Natural killer cell (primary cell): ENCODE measurements around the gene KLHL15. TPM values are rescaled to one million over a fixed set of nuclear protein-coding genes. Genes with fewer than 3 reads are reported as not detected.

ENCODE experiments used
- ATAC-seq, 3 donors: fragments of 150-1000 bp in 2 of 3; fragments of 200-7000 bp in 1 of 3; cut with Tn5 transposase; 1 replicate in 1 of 3; 2 replicates in 2 of 3; pipeline ENCODE4 v1.10.0; 2021; ENCODE audit warnings: mild to moderate bottlenecking in 2 of 3, moderate library complexity in 2 of 3
- DNase-seq, 2 donors: peaks; one replicate each; pipeline versions ENCODE4 v3.0.0 to v3.0.0-alpha.2; 2013 to 2021; ENCODE audit warnings: mixed read lengths in 1 of 2
- H3K27ac ChIP-seq: one replicate; pipeline ENCODE4 v1.5.1; 2013; ENCODE audit warnings: mild to moderate bottlenecking, low read length
- H3K27me3 ChIP-seq: one replicate; pipeline ENCODE4 v1.6.1; 2013; ENCODE audit warnings: low read length; ENCODE audit not compliant: control insufficient read depth, insufficient read depth
- H3K36me3 ChIP-seq: one replicate; pipeline ENCODE4 v1.6.1; 2013; ENCODE audit warnings: low read length; ENCODE audit not compliant: control insufficient read depth, insufficient read depth
- H3K4me1 ChIP-seq: one replicate; pipeline ENCODE4 v1.6.1; 2013; ENCODE audit warnings: low read length; ENCODE audit not compliant: control insufficient read depth, insufficient read depth
- H3K4me3 ChIP-seq: one replicate; pipeline ENCODE4 v1.5.1; 2013; ENCODE audit warnings: low read length
- H3K9me3 ChIP-seq: one replicate; pipeline ENCODE4 v1.6.1; 2013; ENCODE audit warnings: low read length; ENCODE audit not compliant: control insufficient read depth, insufficient read depth
- H3K27ac Mint-ChIP-seq, 2 donors: one replicate each; pipeline ENCODE4 v1.8.0; 2022; ENCODE audit warnings: mild to moderate bottlenecking in 2 of 2, mixed read lengths in 2 of 2, moderate library complexity in 1 of 2
- H3K27me3 Mint-ChIP-seq, 2 donors: one replicate each; pipeline ENCODE4 v1.8.0; 2022; ENCODE audit warnings: low read depth in 2 of 2, mixed read lengths in 2 of 2
- H3K36me3 Mint-ChIP-seq: one replicate; pipeline ENCODE4 v1.8.0; 2022; ENCODE audit warnings: mixed read lengths
- H3K4me1 Mint-ChIP-seq, 2 donors: one replicate each; pipeline ENCODE4 v1.8.0; 2022; ENCODE audit warnings: mixed read lengths in 2 of 2
- H3K4me3 Mint-ChIP-seq: one replicate; pipeline ENCODE4 v1.8.0; 2022; ENCODE audit warnings: mild to moderate bottlenecking, moderate library complexity, mixed read lengths
- H3K9me3 Mint-ChIP-seq, 2 donors: one replicate each; pipeline ENCODE4 v1.8.0; 2022; ENCODE audit warnings: mixed read lengths in 2 of 2
- CTCF ChIP-seq: fragments of 200-600 bp; IDR thresholded peaks from one replicate; pipeline ENCODE4 v1.8.0; 2022; ENCODE audit warnings: antibody characterized with exemption
- WGBS: methylation state at CpG from one replicate; pipeline ENCODE4 v1.1.7; 2013; ENCODE audit warnings: missing lambda C conversion rate; ENCODE audit not compliant: insufficient coverage; 5-methylcytosine and 5-hydroxymethylcytosine counted together
- intact Hi-C: fragments of 100-400 bp; cut with micrococcal nuclease; formaldehyde crosslinking; loops from one replicate; pipeline ENCODE4 v1.14.2; 2022
- total RNA-seq, 4 donors: library from RNA; stranded (reverse); fragments of 120-200 nt in 1 of 4; gene quantifications; one replicate each; pipeline versions ENCODE4 v1.2.3 to v1.2.4, GENCODE V29; 2013 to 2022

KLHL15 gene
- total RNA-seq, 3 donors from 2014 or later (not counting 1 experiment from before 2014, with no cell fraction given), result 17.5 to 29.2 (median 18.6) TPM

GRCh38 chrX:24002167-24002566 lies 24.8 kb downstream of the KLHL15 start:
- peaks cover 0 to 5% of the 10 kb centered on the region in 2 donors for H3K4me1 Mint-ChIP-seq
- Histone ChIP-seq H3K27ac (no peak overlapping the region), H3K4me3 (no peak overlapping the region), H3K36me3 (peaks cover 8% of the 10 kb centered on the region), H3K4me1 (no peaks in the 10 kb centered on the region), H3K9me3 (no peaks in the 10 kb centered on the region), H3K27me3 (no peaks in the 10 kb centered on the region)
- H3K27ac Mint-ChIP-seq, result no peak overlapping the region
- H3K4me3 Mint-ChIP-seq, result no peak overlapping the region
- ATAC-seq (no peak), DNase-seq (no peak)
- no CpG with 5 or more reads among the region's 1 CpG for WGBS
- no peaks in the 10 kb centered on the region for H3K9me3 Mint-ChIP-seq
- intact Hi-C loops, result no loop called here
- TF ChIP-seq CTCF, result no peak
- H3K36me3 Mint-ChIP-seq, result no peaks in the 10 kb centered on the region
- no peaks in the 10 kb centered on the region for H3K27me3 Mint-ChIP-seq

- Histone ChIP-seq H3K4me3 (no peak overlapping the region), H3K4me1 (no peaks in the 10 kb centered on the region), H3K9me3 (no peaks in the 10 kb centered on the region), H3K36me3 (no peaks in the 10 kb centered on the region), H3K27me3 (no peaks in the 10 kb centered on the region), H3K27ac (no peak overlapping the region)
- ATAC-seq (no peak), DNase-seq (no peak)
- Mint-ChIP-seq H3K27me3 (no peaks in the 10 kb centered on the region), H3K4me3 (no peak overlapping the region), H3K4me1 (no peaks in the 10 kb centered on the region), H3K27ac (no peak overlapping the region), H3K36me3 (no peaks in the 10 kb centered on the region), H3K9me3 (no peaks in the 10 kb centered on the region)
- no CpG with 5 or more reads among the region's 5 CpGs for WGBS
- intact Hi-C loops, result no loop called here
- TF ChIP-seq CTCF, result no peak
These were observed 27.3 kb downstream of the KLHL15 start for GRCh38 chrX:23999671-24000070.

GRCh38 chrX:23993012-23993633 lies 33.9 kb downstream of the KLHL15 start:
- Mint-ChIP-seq H3K4me1 (peaks cover 0 to 12% of the 10 kb centered on the region in 2 donors), H3K27me3 (no peaks in the 10 kb centered on the region), H3K27ac (no peak overlapping the region), H3K4me3 (no peak overlapping the region), H3K9me3 (no peaks in the 10 kb centered on the region), H3K36me3 (no peaks in the 10 kb centered on the region)
- no peaks in the 10 kb centered on the region for H3K27me3 ChIP-seq
- peaks cover 6% of the 10 kb centered on the region for H3K36me3 ChIP-seq
- H3K27ac ChIP-seq, result no peak overlapping the region
- no peaks in the 10 kb centered on the region for H3K4me1 ChIP-seq
- no peaks in the 10 kb centered on the region for H3K9me3 ChIP-seq
- DNase-seq (no peak), ATAC-seq (peak in 1 of 3 donors; percentile 26)
- intact Hi-C loops, result no loop called here
- H3K4me3 ChIP-seq, result no peak overlapping the region
- WGBS, result 100% methylated on average over 1 of the region's 3 CpGs
- no peak for TF ChIP-seq CTCF

DNA sequence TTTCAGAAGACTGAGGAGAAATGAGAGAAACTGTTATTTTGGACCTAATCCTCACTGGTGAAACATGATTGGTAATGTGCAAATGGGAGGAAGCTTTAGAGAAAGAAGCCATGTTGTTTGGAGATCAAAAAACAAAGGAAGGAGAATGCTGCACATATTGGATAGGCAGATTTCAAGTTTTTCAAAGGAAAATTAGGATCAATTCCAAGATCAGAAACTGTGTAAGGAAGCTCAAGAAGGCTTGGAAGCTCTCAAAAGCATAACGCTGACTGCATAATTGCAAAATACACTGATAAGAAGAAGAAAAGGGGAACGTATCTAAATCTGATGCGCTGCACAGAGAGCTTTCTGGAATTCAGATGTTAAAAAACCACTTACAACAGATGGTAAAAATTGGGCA lies 34.6 kb downstream of the KLHL15 start:
- DNase-seq, result no peak
- Mint-ChIP-seq H3K27me3 (no peaks in the 10 kb centered on the region), H3K4me1 (peaks cover 0 to 12% of the 10 kb centered on the region in 2 donors), H3K4me3 (no peak overlapping the region), H3K36me3 (no peaks in the 10 kb centered on the region), H3K27ac (no peak overlapping the region), H3K9me3 (no peaks in the 10 kb centered on the region)
- H3K27ac ChIP-seq, result no peak overlapping the region
- H3K4me1 ChIP-seq, result no peaks in the 10 kb centered on the region
- WGBS, result 100% methylated on average over 1 of the region's 3 CpGs
- intact Hi-C loops, result no loop called here
- no peak for TF ChIP-seq CTCF
- no peaks in the 10 kb centered on the region for H3K9me3 ChIP-seq
- ATAC-seq, result no peak
- H3K27me3 ChIP-seq, result no peaks in the 10 kb centered on the region
- peaks cover 13% of the 10 kb centered on the region for H3K36me3 ChIP-seq
- no peak overlapping the region for H3K4me3 ChIP-seq
